ENCODE data around the gene MRPS5. TPM values are rescaled to one million over a fixed set of nuclear protein-coding genes. Genes with fewer than 3 reads are reported as not detected.

The MRPS5 gene
- total RNA-seq, 2 experiments from 2014 or later = 93.0 to 96.1 TPM

GRCh38 chr2:95072424-95072823 lies 49.2 kb downstream of the MRPS5 start:
- no peak overlapping the region for H3K4me3 Mint-ChIP-seq
- peaks cover 14% of the 10 kb centered on the region for H3K36me3 Mint-ChIP-seq (ENCODE audit: low read depth)
- no peak for ATAC-seq
- H3K9me3 Mint-ChIP-seq = no peaks in the 10 kb centered on the region
- POLR2A ChIA-PET = interaction anchor here (5.9 to 8.7 kb wide), 2 partner anchors 9 to 48 kb away, joined by 37 to 104 read pairs; partner anchors contain the start of gene MAL
- CTCF ChIA-PET = interaction anchor here (0.7 to 8.9 kb wide), 5 partner anchors 8 to 49 kb away, joined by 3 to 375 read pairs (median 6); partner anchors contain the start of gene MAL
- TF ChIP-seq, protein P1, sequence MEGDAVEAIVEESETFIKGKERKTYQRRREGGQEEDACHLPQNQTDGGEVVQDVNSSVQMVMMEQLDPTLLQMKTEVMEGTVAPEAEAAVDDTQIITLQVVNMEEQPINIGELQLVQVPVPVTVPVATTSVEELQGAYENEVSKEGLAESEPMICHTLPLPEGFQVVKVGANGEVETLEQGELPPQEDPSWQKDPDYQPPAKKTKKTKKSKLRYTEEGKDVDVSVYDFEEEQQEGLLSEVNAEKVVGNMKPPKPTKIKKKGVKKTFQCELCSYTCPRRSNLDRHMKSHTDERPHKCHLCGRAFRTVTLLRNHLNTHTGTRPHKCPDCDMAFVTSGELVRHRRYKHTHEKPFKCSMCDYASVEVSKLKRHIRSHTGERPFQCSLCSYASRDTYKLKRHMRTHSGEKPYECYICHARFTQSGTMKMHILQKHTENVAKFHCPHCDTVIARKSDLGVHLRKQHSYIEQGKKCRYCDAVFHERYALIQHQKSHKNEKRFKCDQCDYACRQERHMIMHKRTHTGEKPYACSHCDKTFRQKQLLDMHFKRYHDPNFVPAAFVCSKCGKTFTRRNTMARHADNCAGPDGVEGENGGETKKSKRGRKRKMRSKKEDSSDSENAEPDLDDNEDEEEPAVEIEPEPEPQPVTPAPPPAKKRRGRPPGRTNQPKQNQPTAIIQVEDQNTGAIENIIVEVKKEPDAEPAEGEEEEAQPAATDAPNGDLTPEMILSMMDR (IDR thresholded peaks at IDR 0.05) = no peak
- H3K4me1 Mint-ChIP-seq (ENCODE audit: low read depth) = peaks cover 42% of the 10 kb centered on the region
- intact Hi-C loops (cut with micrococcal nuclease) = loop anchor here (10.0 kb wide), 1 partner anchor 92 kb away; the partner anchor contains the start of gene ZNF2
- peak overlapping the region; percentile 32 for H3K27ac Mint-ChIP-seq
- DNase-seq = no peak
- no peaks in the 10 kb centered on the region for H3K27me3 Mint-ChIP-seq

- Mint-ChIP-seq H3K4me3 (no peak overlapping the region), H3K27me3 (no peaks in the 10 kb centered on the region), H3K27ac (no peak overlapping the region), H3K4me1 (ENCODE audit: low read depth) (peaks cover 39% of the 10 kb centered on the region), H3K9me3 (no peaks in the 10 kb centered on the region), H3K36me3 (ENCODE audit: low read depth) (peaks cover 14% of the 10 kb centered on the region)
- POLR2A ChIA-PET = interaction anchor here (0.6 kb wide), 1 partner anchor 46 kb away, joined by 3 read pairs; no protein-coding TSS in a partner anchor
- no peak for DNase-seq
- CTCF ChIA-PET = interaction anchor here (0.9 to 1.5 kb wide), 3 partner anchors 8 to 49 kb away, joined by 3 read pairs; no protein-coding TSS in a partner anchor
- intact Hi-C loops (cut with micrococcal nuclease) = loop anchor here (10.0 kb wide), 1 partner anchor 93 kb away; the partner anchor contains the start of gene ZNF2
- no peak for ATAC-seq
- TF ChIP-seq, protein P1 (IDR thresholded peaks at IDR 0.05) = no peak
These were observed 49.8 kb downstream of the MRPS5 start for GRCh38 chr2:95071856-95072255.

DNA sequence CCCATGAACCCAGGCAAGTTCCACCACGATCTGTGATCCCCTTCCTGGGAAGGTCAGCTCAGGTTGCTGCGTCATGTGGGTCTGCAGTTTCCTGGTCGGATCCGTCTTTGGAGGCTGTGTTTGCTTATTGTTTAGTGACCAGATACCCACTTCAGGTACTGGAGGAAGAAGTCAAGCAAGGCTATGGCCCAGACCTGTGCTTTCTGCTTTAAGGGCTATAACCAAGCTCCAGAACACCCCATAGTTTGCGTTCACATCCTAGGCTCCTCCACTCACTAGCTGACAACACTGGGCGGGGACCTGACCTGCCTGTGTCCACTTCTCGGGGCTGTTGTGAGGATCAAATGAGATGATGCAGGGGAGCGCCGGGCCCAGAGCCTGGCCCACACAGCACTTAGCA lies 52.1 kb downstream of the MRPS5 start:
- intact Hi-C loops (cut with micrococcal nuclease) = no loop called here
- Mint-ChIP-seq H3K27ac (no peak overlapping the region), H3K9me3 (no peaks in the 10 kb centered on the region), H3K36me3 (ENCODE audit: low read depth) (peaks cover 5% of the 10 kb centered on the region), H3K27me3 (no peaks in the 10 kb centered on the region), H3K4me3 (no peak overlapping the region), H3K4me1 (ENCODE audit: low read depth) (peaks cover 21% of the 10 kb centered on the region)
- DNase-seq (no peak), ATAC-seq (no peak)
- TF ChIP-seq, protein P1 (IDR thresholded peaks at IDR 0.05) = no peak
- ChIA-PET POLR2A (interaction anchor here (0.7 kb wide), 1 partner anchor 10 kb away, joined by 3 read pairs; no protein-coding TSS in a partner anchor), CTCF (interaction anchor here (0.7 to 2.2 kb wide), 3 partner anchors 9 to 113 kb away, joined by 3 to 9 read pairs (median 3); no protein-coding TSS in a partner anchor)

DNA sequence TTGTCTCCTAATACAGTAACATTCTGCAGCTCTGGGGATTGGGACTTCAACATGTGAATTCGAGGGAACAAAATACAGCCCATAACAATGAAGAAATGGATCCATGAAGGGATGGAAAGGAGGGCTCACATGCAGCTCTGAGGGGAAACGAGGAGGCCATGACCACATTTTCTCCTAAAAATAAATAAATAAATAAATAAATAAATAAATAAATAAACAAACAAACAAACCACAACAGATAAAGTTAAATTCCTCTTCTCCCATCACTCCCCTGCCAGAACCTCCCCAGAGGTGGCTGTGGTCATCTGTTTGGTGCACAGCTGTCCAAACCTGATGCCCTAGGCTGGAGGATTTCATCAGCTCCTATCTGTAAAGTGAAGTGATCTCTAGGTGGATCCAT lies 53.4 kb downstream of the MRPS5 start:
- DNase-seq = no peak
- no peak overlapping the region for H3K27ac Mint-ChIP-seq
- peaks cover 4% of the 10 kb centered on the region for H3K36me3 Mint-ChIP-seq (ENCODE audit: low read depth)
- intact Hi-C loops (cut with micrococcal nuclease) = no loop called here
- no peak overlapping the region for H3K4me3 Mint-ChIP-seq
- H3K27me3 Mint-ChIP-seq = no peaks in the 10 kb centered on the region
- H3K9me3 Mint-ChIP-seq = no peaks in the 10 kb centered on the region
- no peak for ATAC-seq
- peaks cover 14% of the 10 kb centered on the region for H3K4me1 Mint-ChIP-seq (ENCODE audit: low read depth)
- TF ChIP-seq, protein P1 (IDR thresholded peaks at IDR 0.05) = no peak
- POLR2A ChIA-PET = interaction anchor here (0.7 to 1.1 kb wide), 2 partner anchors 10 to 24 kb away, joined by 3 to 4 read pairs; no protein-coding TSS in a partner anchor
- CTCF ChIA-PET = interaction anchor here (1.0 to 2.8 kb wide), 4 partner anchors 8 to 45 kb away, joined by 4 to 10 read pairs (median 8); no protein-coding TSS in a partner anchor

All from activated CD8-positive, alpha-beta T cell treated with anti-CD3 and anti-CD28 coated beads for 36 hours (primary cell).